HG02938 (cell line): Measurements from ENCODE around the gene RNF208.

Experiments used
- ATAC-seq: cut with Tn5 transposase; IDR thresholded peaks from one replicate; pipeline ENCODE4 v1.9.1; 2021; ENCODE audit warnings: mild to moderate bottlenecking, moderate library complexity; ENCODE audit not compliant: unreplicated experiment

RNF208 gene

GRCh38 chr9:137178201-137178938, 43.7 kb downstream of the RNF208 start:
- ATAC-seq = no peak

GRCh38 chr9:137176302-137177182, 45.5 kb downstream of the RNF208 start:
- no peak for ATAC-seq

GRCh38 chr9:137175345-137175961, 46.6 kb downstream of the RNF208 start:
- ATAC-seq = no peak

DNA sequence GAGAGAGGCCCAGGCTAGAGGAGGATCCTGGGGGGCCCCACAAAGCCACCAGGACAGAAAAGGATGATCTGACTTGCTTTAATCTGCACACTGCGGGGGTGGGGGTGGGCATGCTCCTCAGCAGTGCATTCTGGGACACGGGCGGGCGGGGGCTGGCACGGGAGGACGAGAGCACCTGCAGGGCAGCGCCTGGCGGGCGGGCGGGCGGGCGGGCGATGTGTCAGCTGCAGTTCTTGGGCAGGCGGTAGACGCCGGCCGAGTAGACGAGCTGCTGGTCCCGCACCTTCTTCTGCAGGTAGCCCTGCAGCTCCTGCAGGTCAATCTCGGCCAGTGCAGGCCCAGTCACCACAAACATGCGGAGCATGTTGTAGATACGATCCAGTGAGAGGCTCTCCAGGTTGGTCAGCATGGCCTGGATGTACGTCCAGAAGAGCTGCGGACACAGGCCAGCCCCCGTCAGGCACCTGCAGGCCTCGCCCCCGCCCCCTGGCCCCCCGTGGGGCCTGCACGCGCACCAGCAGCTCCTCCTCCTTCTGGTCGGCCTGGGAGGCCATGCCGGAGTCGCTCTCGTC, 47.2 kb downstream of the RNF208 start:
- no peak for ATAC-seq

DNA sequence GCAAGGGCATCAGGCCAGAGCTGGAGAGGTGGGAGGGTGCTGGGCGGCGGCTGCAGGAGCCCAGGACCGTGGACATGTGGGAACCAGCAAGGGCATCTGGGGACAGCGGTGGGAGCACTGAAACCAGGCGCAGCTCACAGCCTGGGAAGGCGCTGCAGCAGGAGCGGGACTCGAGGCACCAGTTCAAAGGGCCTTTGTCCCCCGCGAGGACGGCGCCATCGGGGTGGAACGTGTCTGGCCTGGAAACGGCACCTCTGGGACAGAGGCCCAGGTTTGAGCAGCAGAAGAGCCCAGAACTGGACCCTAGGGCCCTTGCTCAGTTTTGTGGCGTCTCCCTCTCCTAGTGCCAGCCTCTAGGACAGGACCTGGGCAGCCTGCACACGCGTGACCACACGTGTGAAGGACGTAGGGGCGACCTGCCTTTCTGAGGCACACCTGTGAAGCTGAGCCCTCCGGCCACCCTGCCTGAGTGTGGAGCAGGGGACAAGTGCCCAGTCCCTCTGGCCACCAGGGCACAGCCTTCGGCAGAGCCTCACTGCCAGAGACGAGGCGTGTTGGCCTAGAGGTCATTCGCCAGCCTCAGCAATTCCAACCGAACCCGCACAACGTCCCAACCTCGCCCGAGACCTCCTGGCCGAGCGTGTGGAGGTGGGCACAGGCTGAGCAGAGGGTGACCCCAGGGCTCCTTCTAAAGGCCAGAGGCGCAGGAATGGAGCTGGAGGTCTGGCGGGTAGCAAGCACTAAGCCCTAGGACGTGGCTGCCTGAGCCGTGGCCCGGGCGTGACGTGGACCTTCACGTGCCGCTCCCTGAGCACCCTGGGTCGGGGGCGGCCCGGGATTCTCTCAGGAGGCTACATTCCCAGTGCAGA, 48.0 kb downstream of the RNF208 start:
- no peak for ATAC-seq

DNA sequence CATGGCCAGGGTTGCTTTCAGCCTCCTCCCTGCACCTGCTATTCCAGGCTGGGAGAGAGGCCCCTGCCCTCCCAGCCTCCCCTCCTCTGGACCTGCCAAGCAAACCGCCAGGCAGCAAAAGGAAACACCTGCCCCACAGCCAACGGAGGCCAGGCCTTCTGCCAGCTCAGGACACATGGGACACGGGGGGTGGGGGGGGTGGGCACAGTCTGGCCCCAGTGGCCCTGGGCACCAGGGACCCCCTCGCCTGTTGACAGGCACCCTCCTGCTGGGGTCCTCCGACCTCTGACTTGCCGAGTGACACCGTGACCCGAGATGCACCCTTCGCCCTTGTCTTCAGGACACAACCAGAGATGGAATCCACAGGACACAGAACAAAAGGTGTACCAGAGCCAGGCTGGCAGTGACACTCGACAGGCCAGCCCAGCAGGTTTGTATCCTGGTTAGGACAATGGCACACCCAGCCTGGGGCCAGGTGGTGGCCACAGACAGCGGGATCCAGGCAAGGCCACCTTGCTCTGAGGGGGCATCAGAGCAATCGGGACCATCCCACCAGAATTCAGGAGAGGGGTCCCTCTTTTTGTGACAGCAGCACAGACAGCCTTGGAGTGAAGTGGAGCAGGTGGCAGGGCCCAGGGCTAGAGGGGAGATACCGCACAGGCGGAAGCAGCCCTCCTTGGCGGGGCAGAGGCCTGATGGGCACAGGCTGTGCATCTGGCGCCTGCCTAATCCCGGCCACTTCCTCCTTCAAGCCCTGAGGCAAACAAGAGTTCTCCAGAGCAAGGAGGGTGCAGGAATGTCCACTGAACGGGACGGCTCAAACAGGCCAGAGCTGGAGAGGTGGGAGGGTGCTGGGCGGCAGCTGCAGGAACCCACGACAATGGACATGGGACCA, 48.9 kb downstream of the RNF208 start:
- no peak for ATAC-seq

- ATAC-seq = no peak
These were observed 50.7 kb downstream of the RNF208 start for GRCh38 chr9:137171149-137171900.

DNA sequence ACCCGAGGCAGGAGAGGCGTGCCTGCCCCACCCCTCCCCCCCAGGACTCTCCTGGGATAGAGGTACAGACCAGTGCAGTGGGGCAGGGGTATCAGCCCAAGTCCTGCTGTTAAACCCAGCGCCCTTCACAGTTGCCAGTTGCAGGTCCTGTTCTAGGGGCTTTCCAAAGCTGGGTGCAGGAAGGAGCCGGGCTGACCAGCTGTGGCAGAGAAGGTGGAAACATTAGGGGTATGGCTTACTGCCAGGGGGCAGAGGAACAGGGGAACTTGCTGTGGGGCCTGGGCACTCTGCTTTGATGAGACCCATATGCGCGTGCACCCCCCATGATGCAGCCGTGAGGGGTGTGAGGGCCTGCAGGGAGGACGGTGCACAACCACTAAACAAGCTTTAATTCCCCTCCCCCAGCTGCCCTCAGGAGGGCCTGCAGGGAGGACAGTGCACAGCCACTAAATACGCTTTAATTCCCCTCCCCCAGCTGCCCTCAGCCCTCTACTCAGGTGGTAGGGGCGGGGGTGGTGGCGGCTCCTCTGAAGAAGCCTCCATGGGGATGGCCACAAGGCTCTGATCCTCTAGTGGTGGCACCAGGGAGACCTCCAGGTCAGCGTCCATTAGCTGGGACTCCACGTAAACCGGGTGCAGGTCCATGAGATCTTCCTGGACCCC, 51.4 kb downstream of the RNF208 start:
- no peak for ATAC-seq
